GM23248 (cell line): ENCODE measurements around the gene CFTR. TPM values are rescaled to one million over a fixed set of nuclear protein-coding genes. Genes with fewer than 3 reads are reported as not detected.

ENCODE experiments used
- DNase-seq: peaks from one replicate; pipeline ENCODE4 v3.0.0-alpha.2; 2015
- H2AFZ ChIP-seq: fragments of 200-600 bp; sonication (generic); 2 replicates; pipeline ENCODE4 v1.6.1; 2016; ENCODE audit warnings: antibody characterized with exemption
- H3F3A ChIP-seq: fragments of 200-600 bp; sonication (generic); 2 replicates; pipeline ENCODE4 v1.6.1; 2016; ENCODE audit warnings: mild to moderate bottlenecking, antibody characterized with exemption, mixed run types; ENCODE audit not compliant: insufficient read depth
- H3K27ac ChIP-seq: fragments of 200-600 bp; sonication (generic); 2 replicates; pipeline ENCODE4 v1.5.1; 2016; ENCODE audit warnings: mild to moderate bottlenecking
- H3K27me3 ChIP-seq: fragments of 200-600 bp; sonication (generic); replicated peaks from 2 replicates; pipeline ENCODE4 v1.6.1; 2016; ENCODE audit warnings: mild to moderate bottlenecking; ENCODE audit not compliant: insufficient read depth
- H3K36me3 ChIP-seq: fragments of 200-600 bp; sonication (generic); 2 replicates; pipeline ENCODE4 v1.6.1; 2016; ENCODE audit warnings: low read depth, mild to moderate bottlenecking
- H3K4me1 ChIP-seq: fragments of 200-600 bp; sonication (generic); 2 replicates; pipeline ENCODE4 v1.6.1; 2016; ENCODE audit warnings: mild to moderate bottlenecking; ENCODE audit not compliant: insufficient read depth
- H3K4me2 ChIP-seq: fragments of 200-600 bp; sonication (generic); one replicate; pipeline ENCODE4 v1.6.1; 2016; ENCODE audit warnings: mild to moderate bottlenecking; ENCODE audit not compliant: unreplicated experiment
- H3K4me3 ChIP-seq: fragments of 200-600 bp; sonication (generic); 2 replicates; pipeline ENCODE4 v1.5.1; 2016; ENCODE audit warnings: mild to moderate bottlenecking
- H3K79me2 ChIP-seq: fragments of 200-600 bp; sonication (generic); 2 replicates; pipeline ENCODE4 v1.6.1; 2016; ENCODE audit warnings: mild to moderate bottlenecking; ENCODE audit not compliant: insufficient read depth
- H3K9ac ChIP-seq: fragments of 200-600 bp; sonication (generic); 2 replicates; pipeline ENCODE4 v1.6.1; 2016; ENCODE audit warnings: mild to moderate bottlenecking
- H3K9me2 ChIP-seq: fragments of 200-600 bp; sonication (generic); 2 replicates; pipeline ENCODE4 v1.6.1; 2016; ENCODE audit warnings: mixed run types, mild to moderate bottlenecking, moderate library complexity; ENCODE audit not compliant: insufficient read depth
- H3K9me3 ChIP-seq: fragments of 200-600 bp; sonication (generic); one replicate; pipeline ENCODE4 v1.6.1; 2017; ENCODE audit warnings: low read depth
- H4K20me1 ChIP-seq: fragments of 200-600 bp; sonication (generic); 2 replicates; pipeline ENCODE4 v1.6.0; 2016; ENCODE audit not compliant: insufficient read depth
- EZH2 ChIP-seq: fragments of 200-600 bp; sonication (generic); IDR thresholded peaks from 2 replicates; pipeline ENCODE4 v1.6.1; 2018; ENCODE audit warnings: antibody characterized with exemption, mild to moderate bottlenecking; ENCODE audit not compliant: insufficient read depth, poor library complexity, severe bottlenecking
- EZH2phosphoT487 ChIP-seq: fragments of 200-600 bp; sonication (generic); IDR thresholded peaks from 2 replicates; pipeline ENCODE4 v1.6.1; 2018; ENCODE audit warnings: antibody characterized with exemption, moderate library complexity, mild to moderate bottlenecking, low read depth; ENCODE audit not compliant: insufficient read depth
- WGBS, 2 experiments: methylation state at CpG; one replicate each; pipeline ENCODE4 v1.1.6; 2015 to 2017; ENCODE audit warnings: low lambda C conversion rate in 2 of 2, low coverage in 1 of 2; ENCODE audit errors: missing lambda C conversion rate in 2 of 2; 5-methylcytosine and 5-hydroxymethylcytosine counted together
- in situ Hi-C: fragments of 300-500 bp; cut with MboI; formaldehyde crosslinking; loops from 2 replicates; pipeline ENCODE4 v1.15.0; 2020
- polyA plus RNA-seq: library from polyadenylated mRNA; unstranded; fragments of >200 nt; fragmentation: Nextera tagmentation; extraction: Ambion mirVana; gene quantifications from 2 replicates; pipeline ENCODE4 v1.2.1, GENCODE V29; 2016
- total RNA-seq: library from RNA; depleted of rRNA; stranded (reverse); fragments of >200 nt; shearing (Covaris generic); gene quantifications from 2 replicates; pipeline ENCODE4 v1.2.3, GENCODE V29; 2014

CFTR gene
- total and polyA plus RNA-seq, 2 experiments from 2014 or later: not detected

DNA sequence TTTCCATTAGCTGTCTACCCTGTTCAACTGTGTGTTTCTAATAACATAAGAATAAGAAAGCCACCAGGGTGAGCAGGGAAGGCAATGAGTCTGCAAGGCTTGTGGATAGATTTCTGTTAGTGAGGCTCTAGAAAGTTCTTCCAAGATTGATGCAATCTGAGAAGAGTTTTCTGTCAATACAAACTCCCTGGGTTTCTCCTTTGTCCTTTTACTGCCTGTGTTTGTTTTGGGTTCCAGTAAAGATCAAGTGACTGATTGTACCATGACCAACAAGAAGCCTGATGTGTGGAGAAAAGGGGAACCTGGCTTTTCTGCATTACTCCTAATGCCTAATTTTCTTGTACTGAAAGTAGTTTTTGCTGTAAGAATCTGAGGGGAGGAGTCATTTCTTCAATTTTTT lies 139.9 kb downstream of the CFTR start:
- Histone ChIP-seq H3K4me1 (no peaks in the 10 kb centered on the region), H3K9me2 (no peaks in the 10 kb centered on the region), H3K4me3 (no peak overlapping the region), H3K4me2 (no peak overlapping the region), H3K9me3 (no peaks in the 10 kb centered on the region), H3K79me2 (no peaks in the 10 kb centered on the region), H3K27me3 (no peaks in the 10 kb centered on the region), H3K9ac (no peak overlapping the region), H2AFZ (no peak overlapping the region), H3K36me3 (no peaks in the 10 kb centered on the region), H4K20me1 (no peaks in the 10 kb centered on the region), H3F3A (no peaks in the 10 kb centered on the region), H3K27ac (no peak overlapping the region)
- no peak for DNase-seq
- no peak for TF ChIP-seq EZH2
- in situ Hi-C loops: no loop called here

GRCh38 chr7:117621075-117621618 lies 141.3 kb downstream of the CFTR start:
- 0 to 4% methylated on average over 2 of the region's 2 CpGs for WGBS, 2 experiments
- Histone ChIP-seq H3F3A (no peaks in the 10 kb centered on the region), H2AFZ (no peak overlapping the region), H3K4me1 (no peaks in the 10 kb centered on the region), H3K9me3 (no peaks in the 10 kb centered on the region), H3K4me2 (no peak overlapping the region), H3K27ac (no peak overlapping the region), H3K27me3 (no peaks in the 10 kb centered on the region), H4K20me1 (no peaks in the 10 kb centered on the region), H3K36me3 (no peaks in the 10 kb centered on the region), H3K9ac (no peak overlapping the region), H3K9me2 (no peaks in the 10 kb centered on the region), H3K4me3 (no peak overlapping the region), H3K79me2 (no peaks in the 10 kb centered on the region)
- no peak for TF ChIP-seq EZH2phosphoT487
- TF ChIP-seq EZH2: no peak
- in situ Hi-C loops: no loop called here
- DNase-seq: no peak

- no peak overlapping the region for H3K27ac ChIP-seq
- 18 to 28% methylated on average over 4 of the region's 4 CpGs for WGBS, 2 experiments
- in situ Hi-C loops: no loop called here
- no peaks in the 10 kb centered on the region for H3K36me3 ChIP-seq
- no peaks in the 10 kb centered on the region for H3K9me2 ChIP-seq
- no peaks in the 10 kb centered on the region for H3K4me1 ChIP-seq
- H2AFZ ChIP-seq: no peak overlapping the region
- DNase-seq: no peak
- H3K4me3 ChIP-seq: no peak overlapping the region
- H3K9ac ChIP-seq: no peak overlapping the region
- TF ChIP-seq EZH2phosphoT487: no peak
- TF ChIP-seq EZH2: no peak
- no peaks in the 10 kb centered on the region for H3K27me3 ChIP-seq
- H3K79me2 ChIP-seq: no peaks in the 10 kb centered on the region
- no peaks in the 10 kb centered on the region for H3F3A ChIP-seq
- H3K9me3 ChIP-seq: no peaks in the 10 kb centered on the region
- no peaks in the 10 kb centered on the region for H4K20me1 ChIP-seq
- no peak overlapping the region for H3K4me2 ChIP-seq
These were observed 143.8 kb downstream of the CFTR start for GRCh38 chr7:117623606-117624005.

DNA sequence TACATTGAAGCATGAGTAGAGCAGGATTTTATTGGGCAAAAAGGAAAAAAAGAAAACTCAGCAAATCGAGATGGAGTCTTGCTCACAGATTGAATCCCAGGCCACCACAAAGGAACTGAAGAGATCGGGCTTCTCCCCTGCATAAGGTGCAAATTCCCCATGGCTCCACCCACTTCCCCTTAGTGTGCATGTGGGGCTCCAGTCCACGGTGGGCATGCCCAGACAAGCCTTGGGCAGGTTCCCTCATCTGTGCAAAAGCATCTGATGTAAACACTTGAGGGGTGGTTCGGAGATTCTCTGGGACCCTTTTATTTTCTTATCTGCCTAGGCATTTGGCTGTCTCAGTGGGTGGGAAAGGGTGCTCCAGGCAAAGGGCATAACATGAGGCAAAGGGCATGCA lies 150.7 kb downstream of the CFTR start:
- WGBS, 2 experiments: 6 to 13% methylated on average over 4 of the region's 4 CpGs
- no peak for DNase-seq
- in situ Hi-C loops: no loop called here
- no peaks in the 10 kb centered on the region for H4K20me1 ChIP-seq
- H3K36me3 ChIP-seq: no peaks in the 10 kb centered on the region
- H2AFZ ChIP-seq: no peak overlapping the region
- H3K9me3 ChIP-seq: no peaks in the 10 kb centered on the region
- no peak overlapping the region for H3K4me2 ChIP-seq
- no peaks in the 10 kb centered on the region for H3K27me3 ChIP-seq
- no peaks in the 10 kb centered on the region for H3F3A ChIP-seq
- TF ChIP-seq EZH2phosphoT487 (no peak), EZH2 (no peak)
- H3K4me1 ChIP-seq: no peaks in the 10 kb centered on the region
- H3K79me2 ChIP-seq: no peaks in the 10 kb centered on the region
- H3K27ac ChIP-seq: no peak overlapping the region
- no peaks in the 10 kb centered on the region for H3K9me2 ChIP-seq
- H3K4me3 ChIP-seq: no peak overlapping the region
- H3K9ac ChIP-seq: no peak overlapping the region
